IMR-90 (cell line): ENCODE results near the gene SPNS2.

ENCODE experiments used
- TF ChIP-seq, protein P1 (sequence below): conservative IDR thresholded peaks from 2 replicates; pipeline ENCODE4 v1.5.1; 2012; ENCODE audit warnings: mild to moderate bottlenecking, low read depth, low read length, improper control_type of control experiment
- TF ChIP-seq, protein P2 (sequence below): fragments of 150-350 bp; IDR thresholded peaks from 2 replicates; pipeline ENCODE4 v1.6.1; 2016; ENCODE audit warnings: low read depth, mild to moderate bottlenecking, low read length, moderate library complexity, borderline replicate concordance

DNA sequence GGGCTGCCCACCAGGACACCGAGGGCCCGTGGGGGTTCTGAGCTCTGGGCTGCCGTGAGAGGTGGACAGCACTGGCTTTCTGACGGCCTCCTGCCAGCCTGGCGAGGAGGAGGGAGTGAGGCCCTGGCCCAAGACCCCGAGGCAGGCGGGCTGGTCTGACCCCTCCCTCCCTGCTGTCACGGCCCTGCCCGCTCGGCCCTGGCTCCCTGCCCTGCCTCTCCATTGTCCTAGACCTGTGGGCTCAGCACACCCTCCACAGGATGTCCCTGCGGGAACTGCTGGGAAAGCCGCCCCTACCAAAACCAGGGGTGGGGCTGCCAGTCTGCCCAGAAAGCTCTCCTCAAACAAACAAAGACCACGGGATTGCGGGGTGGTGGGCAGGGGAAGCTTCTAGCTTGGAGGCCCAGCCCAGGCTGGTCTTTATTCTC, 20.7 kb downstream of the SPNS2 start:
- TF ChIP-seq, protein P1, sequence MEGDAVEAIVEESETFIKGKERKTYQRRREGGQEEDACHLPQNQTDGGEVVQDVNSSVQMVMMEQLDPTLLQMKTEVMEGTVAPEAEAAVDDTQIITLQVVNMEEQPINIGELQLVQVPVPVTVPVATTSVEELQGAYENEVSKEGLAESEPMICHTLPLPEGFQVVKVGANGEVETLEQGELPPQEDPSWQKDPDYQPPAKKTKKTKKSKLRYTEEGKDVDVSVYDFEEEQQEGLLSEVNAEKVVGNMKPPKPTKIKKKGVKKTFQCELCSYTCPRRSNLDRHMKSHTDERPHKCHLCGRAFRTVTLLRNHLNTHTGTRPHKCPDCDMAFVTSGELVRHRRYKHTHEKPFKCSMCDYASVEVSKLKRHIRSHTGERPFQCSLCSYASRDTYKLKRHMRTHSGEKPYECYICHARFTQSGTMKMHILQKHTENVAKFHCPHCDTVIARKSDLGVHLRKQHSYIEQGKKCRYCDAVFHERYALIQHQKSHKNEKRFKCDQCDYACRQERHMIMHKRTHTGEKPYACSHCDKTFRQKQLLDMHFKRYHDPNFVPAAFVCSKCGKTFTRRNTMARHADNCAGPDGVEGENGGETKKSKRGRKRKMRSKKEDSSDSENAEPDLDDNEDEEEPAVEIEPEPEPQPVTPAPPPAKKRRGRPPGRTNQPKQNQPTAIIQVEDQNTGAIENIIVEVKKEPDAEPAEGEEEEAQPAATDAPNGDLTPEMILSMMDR: no peak
- TF ChIP-seq, protein P2, sequence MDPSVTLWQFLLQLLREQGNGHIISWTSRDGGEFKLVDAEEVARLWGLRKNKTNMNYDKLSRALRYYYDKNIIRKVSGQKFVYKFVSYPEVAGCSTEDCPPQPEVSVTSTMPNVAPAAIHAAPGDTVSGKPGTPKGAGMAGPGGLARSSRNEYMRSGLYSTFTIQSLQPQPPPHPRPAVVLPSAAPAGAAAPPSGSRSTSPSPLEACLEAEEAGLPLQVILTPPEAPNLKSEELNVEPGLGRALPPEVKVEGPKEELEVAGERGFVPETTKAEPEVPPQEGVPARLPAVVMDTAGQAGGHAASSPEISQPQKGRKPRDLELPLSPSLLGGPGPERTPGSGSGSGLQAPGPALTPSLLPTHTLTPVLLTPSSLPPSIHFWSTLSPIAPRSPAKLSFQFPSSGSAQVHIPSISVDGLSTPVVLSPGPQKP: no peak
